GM19468 (cell line): ENCODE measurements around the gene NXT2.
A peak's percentile ranks its signal among the peaks of the same experiment; 100 is the strongest.
"Not testable (repeated sequence)": the region's sequence is repeated elsewhere in the genome, so short reads cannot be mapped to it uniquely, and the experiment has no call there.

ENCODE experiments used
- ATAC-seq: cut with Tn5 transposase; IDR thresholded peaks from one replicate; pipeline ENCODE4 v1.9.1; 2021; ENCODE audit warnings: mild to moderate bottlenecking, moderate library complexity, moderate number of reproducible peaks; ENCODE audit not compliant: unreplicated experiment; ENCODE audit errors: extremely low read depth

Gene NXT2

DNA sequence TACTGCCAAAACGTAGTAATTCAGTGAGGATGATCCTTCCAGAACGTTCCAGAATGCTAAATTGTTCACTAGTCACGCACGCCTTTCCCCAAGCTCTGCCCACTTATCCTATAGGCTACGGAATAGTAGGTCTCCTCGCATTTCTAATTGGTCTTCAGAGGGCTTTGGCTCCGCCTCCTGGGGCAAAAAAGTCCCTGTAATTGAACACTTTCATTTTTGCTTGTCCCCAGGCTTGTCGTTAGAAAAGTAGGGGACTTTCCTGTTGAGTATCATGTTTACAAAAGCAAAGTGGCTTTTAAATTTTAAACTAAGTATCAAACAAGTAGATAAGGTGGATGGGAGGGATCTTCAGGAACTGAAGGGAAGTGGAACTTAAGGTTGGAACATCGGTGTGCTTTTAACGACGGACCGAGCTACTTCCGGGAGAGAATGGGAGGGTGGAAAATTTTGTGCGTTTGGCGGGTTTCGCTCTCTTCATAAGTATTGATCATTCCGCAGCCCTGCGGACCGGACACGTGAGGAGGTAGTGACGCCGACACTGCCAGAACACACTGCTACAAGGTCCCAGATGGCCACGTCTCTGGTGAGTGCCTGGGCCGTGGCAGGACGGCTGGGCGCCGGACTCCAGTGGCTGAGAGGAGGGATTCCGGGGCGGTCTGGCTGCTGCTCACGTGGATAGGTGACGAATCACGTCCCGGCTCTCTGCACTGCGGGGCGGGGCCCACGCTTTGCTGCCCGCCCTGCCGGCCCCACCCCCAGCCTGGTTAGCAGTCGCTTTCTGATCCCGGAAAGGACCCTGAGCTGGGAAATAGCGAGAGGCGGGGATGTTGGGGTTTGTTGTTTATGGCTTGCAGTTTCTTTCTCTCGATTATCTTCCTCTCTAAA is at the start of gene NXT2:
Gene NXT2 (plus strand): TSS at position 406 of the 885 bp plus-strand sequence. CDS start 163 bp downstream, at position 569.
- peak; percentile 90 for ATAC-seq

DNA sequence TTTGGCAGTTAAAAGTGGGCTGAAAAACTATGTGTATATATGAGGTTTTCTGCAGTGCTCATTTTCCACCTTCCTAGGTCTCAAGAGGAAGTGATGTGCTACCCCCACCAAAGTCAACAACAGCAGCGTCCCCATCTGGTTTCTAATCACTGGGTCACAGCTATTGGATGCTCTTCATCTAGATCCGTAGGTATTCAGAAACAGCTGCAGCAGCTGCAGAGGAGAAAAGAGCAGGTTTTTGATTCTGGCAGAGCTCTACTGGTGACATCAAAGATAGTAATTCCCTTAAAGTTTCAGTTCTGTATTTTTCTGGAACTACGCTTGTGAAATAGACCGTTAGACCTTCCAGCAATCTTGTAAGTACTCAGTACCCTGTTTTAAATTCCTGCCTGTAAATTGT is 49.0 kb upstream of the NXT2 start:
- ATAC-seq, result no peak

DNA sequence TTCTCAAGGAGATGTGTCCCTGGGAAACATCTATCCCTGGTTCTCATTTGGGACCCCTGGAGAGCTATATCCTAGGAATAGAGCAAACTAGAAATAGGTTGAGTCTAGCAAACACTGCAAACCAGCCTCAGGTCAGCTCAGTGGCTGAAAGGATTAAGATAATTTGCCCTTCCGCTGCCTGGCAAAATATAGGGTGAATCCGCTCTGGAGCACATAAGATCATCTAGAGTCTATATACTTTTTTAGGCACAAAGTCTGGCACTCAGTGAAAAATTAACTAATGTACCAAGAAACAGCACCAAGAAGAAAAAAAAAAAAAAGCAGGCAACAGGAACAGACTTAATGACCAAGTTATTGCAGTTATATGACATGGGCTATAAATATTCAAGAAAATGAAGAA is 47.5 kb upstream of the NXT2 start:
- ATAC-seq, result no peak

DNA sequence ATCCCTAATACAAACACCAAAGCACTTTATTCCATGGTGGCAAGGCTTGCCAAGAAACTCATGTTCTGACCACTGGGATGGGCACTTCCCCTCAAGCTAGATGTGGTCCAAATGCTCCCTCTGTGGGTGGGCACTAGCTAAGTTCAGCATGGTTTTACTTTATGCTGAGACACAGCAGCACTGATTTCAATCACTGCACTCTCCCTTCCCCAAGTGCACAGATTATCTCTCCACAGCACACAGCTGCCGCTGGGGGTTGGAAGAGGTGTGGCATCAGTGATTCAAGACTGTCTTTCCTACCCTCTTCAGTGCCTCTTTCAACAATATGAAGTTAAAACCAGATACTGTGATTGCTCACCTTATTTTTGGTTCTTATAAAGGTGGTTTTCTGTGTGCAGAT is 38.2 kb upstream of the NXT2 start:
- ATAC-seq, result no peak

DNA sequence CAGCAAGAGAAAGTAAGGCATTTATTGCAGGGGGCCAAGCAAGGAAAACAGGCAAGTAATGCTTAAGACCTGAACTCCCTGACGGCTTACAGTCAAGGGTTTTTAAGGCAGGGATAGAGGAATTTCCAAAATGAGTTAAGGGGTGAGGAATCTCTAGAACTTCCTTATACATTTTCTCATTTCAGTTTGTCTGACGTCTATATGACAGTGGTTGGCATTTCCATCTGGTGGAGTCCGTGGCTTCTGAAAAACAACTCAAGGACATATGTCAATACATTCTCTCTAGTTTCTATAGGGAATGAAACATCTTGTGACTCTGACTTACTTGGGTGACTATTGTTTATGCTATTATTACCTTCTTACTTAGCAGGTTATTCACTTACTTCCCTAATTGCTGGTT is 35.5 kb upstream of the NXT2 start:
- no peak for ATAC-seq

DNA sequence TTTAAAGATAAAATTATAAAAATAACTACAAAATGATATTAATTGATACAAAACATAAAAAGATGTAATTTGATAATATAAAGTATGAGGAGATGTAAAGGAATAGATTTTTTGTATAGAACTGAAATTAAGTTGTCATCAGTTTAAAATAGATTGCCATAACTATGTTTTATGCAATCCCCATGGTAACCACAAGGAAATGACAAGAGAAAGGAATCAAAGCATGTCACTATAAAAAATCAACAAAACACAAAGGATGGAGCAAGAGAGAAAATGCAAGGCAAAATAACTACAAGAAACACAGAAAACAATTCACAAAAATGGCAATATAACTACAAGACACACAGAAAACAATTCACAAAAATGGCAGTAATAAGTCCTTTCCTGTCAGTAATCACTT is 27.7 kb upstream of the NXT2 start:
- ATAC-seq, result no peak

DNA sequence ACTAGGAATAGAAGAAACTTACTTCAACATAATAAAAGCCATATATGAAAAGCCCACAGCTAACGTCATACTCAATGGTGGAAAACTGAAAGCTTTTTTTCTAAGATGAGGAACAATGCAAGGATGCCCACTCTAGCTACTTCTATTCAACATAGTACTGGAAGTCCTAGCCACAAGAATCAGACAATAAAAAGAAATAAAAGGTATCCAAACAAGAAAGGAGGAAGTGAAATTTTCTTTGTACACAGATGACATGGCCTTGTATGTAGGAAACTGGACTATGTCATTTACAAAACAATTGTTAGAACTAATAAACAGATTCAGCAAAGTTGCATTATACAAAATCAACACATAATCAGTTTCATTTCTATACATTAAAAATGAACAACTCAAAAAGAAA is 25.5 kb upstream of the NXT2 start:
- ATAC-seq, result no peak

DNA sequence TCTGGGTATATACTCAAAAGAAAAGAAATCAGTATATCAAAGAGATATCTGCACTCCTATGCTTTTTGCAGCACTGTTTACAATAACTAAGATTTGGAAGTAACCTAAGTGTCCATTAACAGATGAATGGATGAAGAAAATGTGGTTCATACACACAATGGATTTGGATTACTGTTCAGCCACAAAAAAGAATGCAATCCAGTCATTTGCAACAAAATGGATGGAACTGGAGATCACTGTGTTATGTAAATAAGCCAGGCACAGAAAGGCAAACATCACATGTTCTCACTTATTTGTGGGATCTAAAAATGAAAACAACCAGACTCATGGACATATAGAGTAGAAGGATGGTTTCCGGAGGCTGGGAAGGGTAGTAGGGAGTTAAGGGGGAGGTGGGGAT is 17.6 kb upstream of the NXT2 start:
- no peak for ATAC-seq

DNA sequence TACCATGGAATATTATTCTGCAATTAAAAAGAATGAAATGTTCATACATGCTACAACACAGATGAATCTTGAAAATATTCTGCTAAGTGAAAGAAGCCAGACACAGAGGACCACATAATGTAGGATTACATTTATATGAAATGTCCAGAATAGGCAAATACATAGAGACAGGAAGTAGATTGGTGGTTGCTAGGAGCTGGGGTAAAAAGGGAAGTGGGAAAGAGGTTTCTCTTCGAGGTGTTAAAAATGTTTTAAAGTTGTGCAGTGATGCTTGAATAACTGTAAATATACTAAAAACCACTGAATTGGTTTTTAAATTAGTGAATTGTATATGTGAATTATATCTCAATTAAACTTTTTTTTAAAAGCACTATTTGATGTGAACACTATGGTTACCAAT is 3.6 kb upstream of the NXT2 start:
- no peak for ATAC-seq

DNA sequence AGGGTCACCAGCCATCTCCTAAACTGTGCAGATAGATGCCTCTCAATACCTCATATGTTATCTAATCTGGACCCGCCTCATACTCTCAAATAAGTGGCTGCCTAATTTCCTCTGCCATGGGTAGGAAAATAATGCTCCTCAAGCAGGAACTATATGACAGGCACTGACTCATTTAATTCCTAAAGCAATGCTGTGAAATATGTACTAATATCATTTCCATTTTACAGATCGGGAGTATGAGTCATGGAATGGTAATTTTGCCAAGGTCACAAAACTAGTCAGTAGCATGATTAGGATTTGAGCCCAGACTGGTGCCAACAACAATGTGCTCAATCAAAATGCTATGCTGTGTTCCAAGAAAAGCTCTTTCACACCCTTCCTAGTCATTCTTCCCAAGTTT is 3.0 kb upstream of the NXT2 start:
- ATAC-seq, result no peak

DNA sequence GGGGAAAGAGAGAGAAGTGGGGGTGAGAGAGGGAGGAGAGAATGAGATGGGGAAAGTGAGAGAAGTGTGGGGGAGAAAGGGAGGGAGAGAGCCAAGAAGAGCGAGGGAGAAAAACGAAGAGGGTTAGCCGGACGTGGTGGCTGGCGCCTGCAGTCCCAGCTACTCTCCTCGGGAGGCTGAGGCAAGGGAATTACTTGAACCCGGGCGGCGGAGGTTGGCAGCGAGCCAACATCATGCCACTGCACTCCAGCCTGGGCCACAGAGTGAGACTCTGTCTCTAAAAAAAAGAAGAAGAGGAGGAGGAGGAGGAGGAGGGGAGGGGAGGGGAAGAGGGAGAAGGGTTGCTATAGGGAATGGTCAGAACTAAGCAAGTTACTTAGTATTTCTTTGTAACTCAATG is 1.7 kb upstream of the NXT2 start:
- ATAC-seq, result no peak

DNA sequence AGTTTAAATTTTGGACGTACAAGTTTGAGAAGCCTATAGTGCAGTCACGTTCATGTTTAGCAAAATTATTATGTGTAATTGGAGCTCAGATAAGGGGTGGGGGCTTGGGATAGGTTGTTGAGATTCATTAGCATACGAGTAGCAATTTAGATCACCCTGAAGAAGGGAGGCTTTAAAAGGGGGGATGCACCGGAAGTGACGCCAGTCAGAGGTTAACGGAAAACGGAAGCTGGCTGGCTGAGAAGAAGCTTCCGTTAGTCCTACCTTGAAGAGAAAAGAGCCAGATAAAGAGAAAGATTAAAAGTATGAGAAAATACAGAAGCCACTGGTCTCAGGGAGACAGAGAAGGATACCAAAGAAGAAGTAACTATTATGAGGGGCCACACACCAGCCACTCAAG is 1.1 kb upstream of the NXT2 start:
- no peak for ATAC-seq

DNA sequence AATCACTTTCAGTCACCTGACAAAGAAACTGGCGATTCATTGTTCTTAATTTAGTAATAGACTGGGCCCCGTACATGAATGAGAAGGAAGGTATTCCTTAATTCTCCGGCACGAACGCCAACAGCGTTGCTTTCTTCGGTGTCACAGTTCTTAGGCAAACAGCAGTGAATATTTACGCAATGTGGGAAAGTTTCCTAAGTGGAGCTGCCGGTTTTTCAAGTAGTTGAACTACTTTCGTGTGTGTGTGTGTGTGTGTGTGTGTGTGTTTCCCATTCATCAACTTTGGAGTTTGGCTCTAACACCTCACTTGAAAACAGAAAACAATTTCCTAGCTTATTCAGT is 651 bp downstream of the NXT2 start:
- no peak for ATAC-seq

DNA sequence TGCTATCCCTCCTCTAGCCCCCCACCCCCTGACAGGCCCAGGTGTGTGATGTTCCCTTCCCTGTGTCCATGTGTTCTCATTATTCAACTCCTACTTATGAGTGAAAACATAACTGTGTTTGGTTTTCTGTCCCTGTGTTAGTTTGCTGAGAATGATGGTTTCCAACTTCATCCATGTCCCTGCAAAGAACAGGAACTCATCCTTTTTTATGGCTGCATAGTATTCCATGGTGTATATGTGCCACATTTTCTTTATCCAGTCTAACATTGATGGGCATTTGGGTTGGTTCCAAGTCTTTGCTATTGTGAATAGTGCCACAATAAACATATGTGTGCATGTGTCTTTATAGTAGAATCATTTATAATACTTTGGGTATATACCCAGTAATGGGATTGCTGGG is 2.4 kb downstream of the NXT2 start:
- not testable (repeated sequence) for ATAC-seq

DNA sequence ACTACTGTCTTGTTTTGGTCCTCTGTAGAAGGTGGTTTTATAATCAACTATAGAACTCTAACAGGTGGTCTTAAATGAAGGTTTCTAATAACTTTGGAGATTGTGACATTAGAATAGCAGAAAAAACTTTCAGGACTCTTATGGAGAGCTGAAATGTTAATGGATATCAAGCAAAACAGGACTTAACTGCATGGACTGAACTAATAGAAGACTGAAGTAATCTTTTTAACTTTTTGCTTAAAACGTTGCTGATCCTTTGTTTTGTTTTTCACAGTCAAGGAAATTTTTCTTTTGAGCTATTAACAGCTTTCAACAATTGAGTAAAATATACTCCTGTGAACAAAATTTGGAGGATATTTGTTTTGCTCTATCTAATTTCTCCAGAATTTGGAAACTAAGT is 17.2 kb downstream of the NXT2 start:
- no peak for ATAC-seq

DNA sequence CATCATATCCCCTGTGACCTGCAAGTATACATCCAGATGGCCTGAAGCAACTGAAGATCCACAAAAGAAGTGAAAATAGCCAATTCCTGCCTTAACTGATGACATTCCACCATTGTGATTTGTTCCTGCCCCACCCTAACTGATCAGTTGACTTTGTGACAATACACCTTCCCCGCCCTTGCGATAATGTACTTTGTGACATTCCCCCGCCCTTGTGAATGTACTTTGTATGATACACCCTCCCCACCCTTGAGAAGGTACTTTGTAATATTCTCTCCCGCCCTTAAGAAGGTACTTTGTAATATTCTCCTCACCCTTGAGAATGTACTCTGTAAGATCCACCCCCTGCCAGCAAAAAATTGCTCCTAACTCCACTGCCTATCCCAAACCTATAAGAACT is 39.4 kb downstream of the NXT2 start:
- not testable (repeated sequence) for ATAC-seq

DNA sequence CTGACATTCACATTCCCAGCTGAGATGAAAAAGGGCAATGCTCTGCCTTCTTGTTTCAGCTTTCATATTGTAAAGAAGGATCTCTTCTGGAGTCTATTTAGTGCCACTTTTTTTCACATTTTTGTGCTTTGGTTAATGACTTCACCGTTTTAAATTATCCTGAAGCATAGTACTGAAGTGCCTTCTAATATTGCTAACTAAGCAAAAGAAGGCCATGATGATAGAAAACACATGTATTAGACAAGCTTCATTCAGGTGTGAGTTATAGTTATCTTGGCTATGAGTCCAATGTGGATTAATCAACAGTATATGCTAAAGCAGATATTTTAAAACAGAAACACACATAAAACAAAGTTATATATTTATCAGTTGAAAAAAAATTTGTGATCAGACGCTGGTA is 40.4 kb downstream of the NXT2 start:
- no peak for ATAC-seq

DNA sequence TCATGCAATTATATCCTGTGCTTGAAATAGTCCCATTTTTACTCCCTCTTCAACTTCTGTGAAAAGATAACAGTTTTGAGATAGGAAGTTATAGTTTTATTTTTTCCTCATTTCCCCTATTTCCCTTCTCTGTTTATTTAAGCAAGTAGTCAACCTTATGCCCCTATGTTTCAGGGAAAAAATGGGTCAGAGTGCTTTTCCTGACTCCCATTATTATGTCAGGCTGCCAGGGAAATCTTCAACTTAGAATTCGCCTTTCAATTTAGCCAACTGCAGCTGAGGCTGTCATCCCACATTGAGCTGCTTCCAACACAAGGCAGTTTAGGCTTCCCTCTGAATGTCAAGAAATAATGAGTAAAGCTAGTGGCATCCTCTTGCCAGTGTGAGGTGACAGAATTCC is 42.3 kb downstream of the NXT2 start:
- ATAC-seq, result no peak

DNA sequence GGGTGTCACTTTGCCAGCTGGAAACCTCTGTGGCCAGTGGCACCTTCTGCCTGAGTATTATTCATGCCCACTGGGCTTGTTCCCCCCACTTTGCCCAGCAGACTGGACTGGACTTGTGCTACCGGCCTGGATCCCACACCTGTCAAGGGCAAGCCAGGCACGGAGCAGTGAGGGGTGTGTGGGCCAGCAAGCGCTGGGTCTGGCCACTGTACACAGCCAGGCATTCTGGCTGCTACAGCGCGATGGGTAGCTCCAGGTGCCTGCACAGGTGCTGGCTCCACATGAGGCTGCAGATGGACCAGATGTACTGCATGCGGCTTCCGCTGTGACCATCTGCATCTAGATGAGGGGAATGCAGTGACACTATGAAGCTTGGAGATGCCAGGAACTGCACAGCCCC is 48.8 kb downstream of the NXT2 start:
- no peak for ATAC-seq

DNA sequence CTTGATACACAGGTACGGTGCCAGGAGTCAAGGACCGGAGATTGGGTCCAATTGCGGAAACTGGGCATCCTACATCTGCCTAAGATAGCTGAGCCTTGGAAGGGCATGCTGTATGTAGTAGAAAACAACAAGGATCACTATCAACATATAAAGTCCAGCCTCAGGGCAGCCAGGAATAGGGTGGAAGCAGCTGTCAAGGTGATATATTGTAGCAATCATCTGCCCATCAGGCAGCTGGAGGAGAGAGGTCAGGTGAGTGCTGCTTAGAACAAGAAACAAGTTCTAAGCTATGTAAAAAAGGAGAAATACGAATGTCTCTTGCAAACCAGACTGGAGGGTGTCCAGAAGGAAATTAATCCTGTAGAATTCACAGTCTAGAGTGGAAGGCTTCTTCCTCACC is 53.5 kb downstream of the NXT2 start:
- ATAC-seq, result no peak
